GM19328 (cell line): ENCODE data around the gene ELL2.
"Not testable (repeated sequence)": the region's sequence is repeated elsewhere in the genome, so short reads cannot be mapped to it uniquely, and the experiment has no call there.

Source experiments
- ATAC-seq: cut with Tn5 transposase; IDR thresholded peaks from one replicate; pipeline ENCODE4 v1.9.1; 2021; ENCODE audit warnings: mild to moderate bottlenecking, moderate library complexity; ENCODE audit not compliant: unreplicated experiment

ELL2 gene

GRCh38 chr5:95862671-95863382 lies 98.8 kb downstream of the ELL2 start:
- no peak for ATAC-seq

- ATAC-seq, result no peak
These were observed 99.6 kb downstream of the ELL2 start for GRCh38 chr5:95861864-95862561.

GRCh38 chr5:95861221-95861863 lies 100.3 kb downstream of the ELL2 start:
- ATAC-seq, result no peak

- no peak for ATAC-seq
These were observed 102.0 kb downstream of the ELL2 start for GRCh38 chr5:95859661-95860060.

- ATAC-seq, result peak; percentile 90
These were observed 102.7 kb downstream of the ELL2 start for GRCh38 chr5:95858661-95859595.

- ATAC-seq, result no peak
These were observed 103.6 kb downstream of the ELL2 start for GRCh38 chr5:95858023-95858461.

- no peak for ATAC-seq
These were observed 104.3 kb downstream of the ELL2 start for GRCh38 chr5:95857185-95857945.

GRCh38 chr5:95856501-95856981 lies 105.1 kb downstream of the ELL2 start:
- ATAC-seq, result no peak

- no peak for ATAC-seq
These were observed 108.2 kb downstream of the ELL2 start for GRCh38 chr5:95853490-95853889.

- ATAC-seq, result no peak
These were observed 109.1 kb downstream of the ELL2 start for GRCh38 chr5:95852567-95852966.

- ATAC-seq, result not testable (repeated sequence)
These were observed 110.5 kb downstream of the ELL2 start for GRCh38 chr5:95851141-95851540.

- ATAC-seq, result no peak
These were observed 111.2 kb downstream of the ELL2 start for GRCh38 chr5:95850391-95850894.

- ATAC-seq, result no peak
These were observed 113.0 kb downstream of the ELL2 start for GRCh38 chr5:95848701-95849100.

GRCh38 chr5:95847261-95847592 lies 114.4 kb downstream of the ELL2 start:
- ATAC-seq, result no peak

GRCh38 chr5:95846554-95847260 lies 114.9 kb downstream of the ELL2 start:
- peak; percentile 38 for ATAC-seq

GRCh38 chr5:95845391-95845790 lies 116.3 kb downstream of the ELL2 start:
- ATAC-seq, result no peak

GRCh38 chr5:95843733-95844223 lies 117.9 kb downstream of the ELL2 start:
- no peak for ATAC-seq

- peak; percentile 91 for ATAC-seq
These were observed 118.7 kb downstream of the ELL2 start for GRCh38 chr5:95842854-95843544.
